Choroid plexus epithelial cell (primary cell): ENCODE measurements around the gene STAT2.

ENCODE experiments used
- DNase-seq: peaks from one replicate; pipeline ENCODE4 v3.0.0-alpha.2; 2010; ENCODE audit warnings: low read depth
- H3K4me3 ChIP-seq: 2 replicates; pipeline ENCODE4 v1.5.1; 2011; ENCODE audit warnings: low read depth, mild to moderate bottlenecking, control low read depth, low read length, moderate library complexity
- CTCF ChIP-seq: conservative IDR thresholded peaks from 2 replicates; pipeline ENCODE4 v1.5.1; 2011; ENCODE audit warnings: low read depth, mild to moderate bottlenecking, control low read depth, inconsistent platforms, low read length, moderate library complexity

Gene STAT2

DNA sequence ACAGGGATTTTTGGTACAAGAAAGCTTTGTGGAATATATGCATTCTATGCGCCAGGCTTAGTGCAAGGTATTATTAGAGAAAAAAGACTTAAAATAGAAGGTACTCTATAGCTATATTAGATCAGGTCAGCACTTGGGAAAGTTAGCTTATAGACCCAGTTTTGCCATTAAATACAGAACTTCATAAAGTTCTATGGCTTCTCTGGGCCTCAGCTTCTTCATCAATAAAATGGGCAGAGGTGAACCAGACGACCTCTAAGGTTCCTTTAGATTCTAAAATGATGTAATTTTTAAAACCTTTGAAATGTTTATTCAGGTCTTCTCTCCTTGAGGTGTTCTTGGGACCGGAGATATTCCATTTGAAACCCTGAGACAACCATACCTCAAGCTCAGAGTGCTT lies 51.2 kb downstream of the STAT2 start:
- H3K4me3 ChIP-seq, result no peak overlapping the region
- no peak for TF ChIP-seq CTCF
- DNase-seq, result no peak

GRCh38 chr12:56307221-56307965 lies 52.5 kb downstream of the STAT2 start:
- DNase-seq, result no peak
- H3K4me3 ChIP-seq, result no peak overlapping the region
- TF ChIP-seq CTCF, result no peak

- no peak for TF ChIP-seq CTCF
- no peak overlapping the region for H3K4me3 ChIP-seq
- no peak for DNase-seq
These were observed 54.9 kb downstream of the STAT2 start for GRCh38 chr12:56304872-56305590.

GRCh38 chr12:56304276-56304675 lies 55.6 kb downstream of the STAT2 start:
- no peak overlapping the region for H3K4me3 ChIP-seq
- TF ChIP-seq CTCF, result no peak
- DNase-seq, result no peak

- no peak for TF ChIP-seq CTCF
- H3K4me3 ChIP-seq, result peak overlapping the region; percentile 90
- no peak for DNase-seq
These were observed 59.1 kb downstream of the STAT2 start for GRCh38 chr12:56300644-56301464.

- DNase-seq, result peak; percentile 99
- H3K4me3 ChIP-seq, result peak within 1 kb of the TSS; percentile 90
- no peak for TF ChIP-seq CTCF
These were observed 59.9 kb downstream of the STAT2 start, which contains the start of gene CS for GRCh38 chr12:56299853-56300643. CS (minus strand) TSS chr12:56300330; CDS start chr12:56300201, 129 bp downstream.
